ENCODE results near the gene ICAM3. TPM values are rescaled to one million over a fixed set of nuclear protein-coding genes. Genes with fewer than 3 reads are reported as not detected.

The ICAM3 gene
- total RNA-seq, 1 experiment from 2014 or later: 46.9 TPM

- intact Hi-C loops (cut with micrococcal nuclease): no loop called here
- H3K9me2 ChIP-seq (replicated peaks; ENCODE audit: low read length): no peaks in the 10 kb centered on the region
- ATAC-seq (0 out of 2 replicates have a peak, but pooled peaks have one; percentile 20), DNase-seq (peak; percentile 30)
- peaks cover 41% of the 10 kb centered on the region for H3K36me3 ChIP-seq (ENCODE audit: low read depth, low read length)
- ChIA-PET CTCF (no interaction called here), POLR2A (ENCODE audit: unreplicated experiment) (no interaction called here)
- no peaks in the 10 kb centered on the region for H4K20me1 ChIP-seq (ENCODE audit: low read length)
- no peak overlapping the region for H3K27ac ChIP-seq (ENCODE audit: low read length)
- no TSS peak for BruUV-seq (replicated peaks)
- H3K4me1 ChIP-seq (ENCODE audit: insufficient read depth, low read length): no peaks in the 10 kb centered on the region
- TF ChIP-seq EZH2 (IDR thresholded peaks at IDR 0.05; ENCODE audit: low read length, unreplicated experiment): no peak
- no peak for TF ChIP-seq EZH2phosphoT487 (IDR thresholded peaks at IDR 0.05; ENCODE audit: borderline replicate concordance, low read length)
- no peak for TF ChIP-seq CTCF (conservative IDR thresholded peaks at IDR 0.05; ENCODE audit: low read depth, low read length)
- no peak overlapping the region for H3K9ac ChIP-seq (ENCODE audit: low read length)
- no peak overlapping the region for H2AFZ ChIP-seq (ENCODE audit: low read length)
- H3K9me3 ChIP-seq (ENCODE audit: low read length): no peaks in the 10 kb centered on the region
- no peak overlapping the region for H3K4me3 ChIP-seq (ENCODE audit: low read length)
- no peaks in the 10 kb centered on the region for H3K27me3 ChIP-seq (ENCODE audit: low read length)
- no peaks in the 10 kb centered on the region for H3K79me2 ChIP-seq (ENCODE audit: low read length)
- H3K4me2 ChIP-seq (ENCODE audit: low read length): no peak overlapping the region
- no peaks in the 10 kb centered on the region for H3F3A ChIP-seq (ENCODE audit: low read length, unreplicated experiment)
These were observed 14.5 kb upstream of the ICAM3 start for GRCh38 chr19:10353793-10354391.

GRCh38 chr19:10352764-10353671 lies 13.6 kb upstream of the ICAM3 start:
- Histone ChIP-seq H3K79me2 (ENCODE audit: low read length) (no peaks in the 10 kb centered on the region), H3K9me3 (ENCODE audit: low read length) (no peaks in the 10 kb centered on the region), H3K27me3 (ENCODE audit: low read length) (no peaks in the 10 kb centered on the region), H4K20me1 (ENCODE audit: low read length) (no peaks in the 10 kb centered on the region), H3K4me1 (ENCODE audit: insufficient read depth, low read length) (no peaks in the 10 kb centered on the region), H3K27ac (ENCODE audit: low read length) (no peak overlapping the region), H3F3A (ENCODE audit: low read length, unreplicated experiment) (no peaks in the 10 kb centered on the region), H3K4me2 (ENCODE audit: low read length) (no peak overlapping the region), H3K9me2 (replicated peaks; ENCODE audit: low read length) (no peaks in the 10 kb centered on the region), H2AFZ (ENCODE audit: low read length) (no peak overlapping the region), H3K36me3 (ENCODE audit: low read depth, low read length) (peaks cover 40% of the 10 kb centered on the region), H3K4me3 (ENCODE audit: low read length) (no peak overlapping the region), H3K9ac (ENCODE audit: low read length) (no peak overlapping the region)
- no peak for ATAC-seq
- intact Hi-C loops (cut with micrococcal nuclease): no loop called here
- no peak for DNase-seq
- ChIA-PET CTCF (no interaction called here), POLR2A (ENCODE audit: unreplicated experiment) (no interaction called here)
- TF ChIP-seq EZH2 (IDR thresholded peaks at IDR 0.05; ENCODE audit: low read length, unreplicated experiment): no peak
- TF ChIP-seq CTCF (conservative IDR thresholded peaks at IDR 0.05; ENCODE audit: low read depth, low read length): no peak
- no peak for TF ChIP-seq EZH2phosphoT487 (IDR thresholded peaks at IDR 0.05; ENCODE audit: borderline replicate concordance, low read length)
- no TSS peak for BruUV-seq (replicated peaks)

- POLR2A ChIA-PET (ENCODE audit: unreplicated experiment): no interaction called here
- H3K9me3 ChIP-seq (ENCODE audit: low read length): no peaks in the 10 kb centered on the region
- DNase-seq (no peak), ATAC-seq (no peak)
- no peaks in the 10 kb centered on the region for H3K9me2 ChIP-seq (replicated peaks; ENCODE audit: low read length)
- H2AFZ ChIP-seq (ENCODE audit: low read length): no peak overlapping the region
- BruUV-seq (replicated peaks): no TSS peak
- H3F3A ChIP-seq (ENCODE audit: low read length, unreplicated experiment): no peaks in the 10 kb centered on the region
- H3K27ac ChIP-seq (ENCODE audit: low read length): no peak overlapping the region
- H3K9ac ChIP-seq (ENCODE audit: low read length): no peak overlapping the region
- no peaks in the 10 kb centered on the region for H3K4me1 ChIP-seq (ENCODE audit: insufficient read depth, low read length)
- intact Hi-C loops (cut with micrococcal nuclease): no loop called here
- TF ChIP-seq EZH2phosphoT487 (IDR thresholded peaks at IDR 0.05; ENCODE audit: borderline replicate concordance, low read length) (no peak), EZH2 (IDR thresholded peaks at IDR 0.05; ENCODE audit: low read length, unreplicated experiment) (no peak), CTCF (conservative IDR thresholded peaks at IDR 0.05; ENCODE audit: low read depth, low read length) (no peak)
- H3K36me3 ChIP-seq (ENCODE audit: low read depth, low read length): peaks cover 9% of the 10 kb centered on the region
- no peaks in the 10 kb centered on the region for H3K27me3 ChIP-seq (ENCODE audit: low read length)
- no peaks in the 10 kb centered on the region for H3K79me2 ChIP-seq (ENCODE audit: low read length)
- CTCF ChIA-PET: no interaction called here
- no peak overlapping the region for H3K4me3 ChIP-seq (ENCODE audit: low read length)
- no peak overlapping the region for H3K4me2 ChIP-seq (ENCODE audit: low read length)
- no peaks in the 10 kb centered on the region for H4K20me1 ChIP-seq (ENCODE audit: low read length)
These were observed 7.1 kb upstream of the ICAM3 start for GRCh38 chr19:10346509-10346908.

Data from PC-3 (cell line).